SK-N-SH (cell line): Measurements from ENCODE around the gene COL25A1. TPM values are rescaled to one million over a fixed set of nuclear protein-coding genes. Genes with fewer than 3 reads are reported as not detected.

ENCODE experiments used
- CTCF ChIA-PET: fragments of 300-600, 350-600 bp; formaldehyde crosslinking; extraction: SDS; loops from one replicate; lab custom pipeline; 2021; lab: Yijun Ruan, JAX
- POLR2A ChIA-PET: fragments of 350-600 bp; sonication (Branson Sonifier 250); formaldehyde crosslinking; extraction: SDS; loops from one replicate; lab custom pipeline; 2020; ENCODE audit warnings: antibody characterized with exemption, inconsistent platforms; lab: Yijun Ruan, JAX
- DNase-seq: peaks from one replicate; pipeline ENCODE4 v3.0.0; 2012
- H2AFZ ChIP-seq: fragments of 200-600 bp; sonication (generic); 2 replicates; pipeline ENCODE4 v1.8.1; 2016; ENCODE audit warnings: antibody characterized with exemption, mild to moderate bottlenecking, low read depth
- H3F3A ChIP-seq: fragments of 200-600 bp; sonication (generic); replicated peaks from 2 replicates; pipeline ENCODE3; 2016; ENCODE audit warnings: antibody characterized with exemption, mild to moderate bottlenecking; ENCODE audit not compliant: insufficient read depth
- H3K27ac ChIP-seq, 2 experiments: fragments of 200-500 bp in 1 of 2; fragments of 200-600 bp in 1 of 2; sonication (Bioruptor generic) in 1 of 2; sonication (generic), shearing (Covaris generic) in 1 of 2; 2 replicates each; pipeline versions ENCODE4 v1.5.1 to v1.6.1; 2014 to 2016; ENCODE audit warnings: low read depth in 2 of 2, inconsistent platforms in 1 of 2, low read length in 1 of 2, mild to moderate bottlenecking in 1 of 2, mixed read lengths in 1 of 2
- H3K27me3 ChIP-seq: fragments of 200-600 bp; sonication (generic), shearing (Covaris generic); 2 replicates; pipeline ENCODE4 v1.6.1; 2016; ENCODE audit warnings: mixed run types; ENCODE audit not compliant: insufficient read depth
- H3K36me3 ChIP-seq, 2 experiments: fragments of 200-500 bp in 1 of 2; fragments of 200-600 bp in 1 of 2; sonication (Bioruptor generic) in 1 of 2; sonication (generic) in 1 of 2; replicated peaks in 1 of 2; 2 replicates each; pipeline versions ENCODE3 to v1.5.1; 2014 to 2016; ENCODE audit warnings: low read length in 1 of 2, mild to moderate bottlenecking in 1 of 2; ENCODE audit not compliant: insufficient read depth in 2 of 2, control insufficient read depth in 1 of 2
- H3K4me1 ChIP-seq, 2 experiments: fragments of 200-500 bp in 1 of 2; fragments of 200-600 bp in 1 of 2; sonication (Bioruptor generic) in 1 of 2; sonication (generic), shearing (Covaris generic) in 1 of 2; 2 replicates each; pipeline versions ENCODE4 v1.5.1 to v1.6.1; 2014 to 2016; ENCODE audit warnings: low read depth in 1 of 2, low read length in 1 of 2, mixed run types in 1 of 2; ENCODE audit not compliant: insufficient read depth in 2 of 2, control insufficient read depth in 1 of 2
- H3K4me2 ChIP-seq: fragments of 200-600 bp; sonication (generic), shearing (Covaris generic); 2 replicates; pipeline ENCODE4 v1.6.1; 2017; ENCODE audit warnings: mixed run types
- H3K4me3 ChIP-seq, 2 experiments: fragments of 200-500 bp in 1 of 2; fragments of 200-600 bp in 1 of 2; sonication (Bioruptor generic) in 1 of 2; sonication (generic), shearing (Covaris generic) in 1 of 2; 2 replicates each; pipeline versions ENCODE4 v1.5.1 to v1.8.1; 2014 to 2016; ENCODE audit warnings: low read depth in 2 of 2, inconsistent platforms in 1 of 2, low read length in 1 of 2, mild to moderate bottlenecking in 1 of 2, mixed read lengths in 1 of 2, moderate library complexity in 1 of 2
- H3K79me2 ChIP-seq: fragments of 200-600 bp; sonication (generic); 2 replicates; pipeline ENCODE4 v1.8.1; 2017; ENCODE audit warnings: mild to moderate bottlenecking; ENCODE audit not compliant: insufficient read depth
- H3K9ac ChIP-seq: fragments of 200-600 bp; sonication (generic); 2 replicates; pipeline ENCODE4 v1.6.1; 2017; ENCODE audit warnings: mixed run types
- H3K9me2 ChIP-seq: fragments of 200-600 bp; sonication (generic); 2 replicates; pipeline ENCODE4 v1.6.1; 2017; ENCODE audit warnings: mixed run types
- H3K9me3 ChIP-seq: fragments of 200-600 bp; sonication (generic); 2 replicates; pipeline ENCODE4 v1.6.1; 2017; ENCODE audit warnings: mixed run types, mild to moderate bottlenecking, moderate library complexity
- H4K20me1 ChIP-seq: fragments of 200-600 bp; sonication (generic); 2 replicates; pipeline ENCODE4 v1.6.1; 2017; ENCODE audit warnings: mild to moderate bottlenecking, mixed run types; ENCODE audit not compliant: insufficient read depth
- CTCF ChIP-seq: fragments of 200-600 bp; sonication (generic); IDR thresholded peaks from 2 replicates; pipeline ENCODE4 v1.6.1; 2017; ENCODE audit warnings: antibody characterized with exemption, mild to moderate bottlenecking, moderate library complexity
- EP300 ChIP-seq, 2 experiments: IDR thresholded peaks; 2 replicates each; pipeline versions ENCODE4 v1.4.0 to v1.6.1; 2012; ENCODE audit warnings: borderline replicate concordance in 1 of 2, low read depth in 1 of 2, low read length in 1 of 2
- EZH2phosphoT487 ChIP-seq: fragments of 200-600 bp; sonication (generic); IDR thresholded peaks from 2 replicates; pipeline ENCODE4 v1.6.1; 2017; ENCODE audit warnings: low read depth, mixed run types, mild to moderate bottlenecking, antibody characterized with exemption, moderate library complexity, borderline replicate concordance
- FOXM1 ChIP-seq: IDR thresholded peaks from 2 replicates; pipeline ENCODE4 v1.4.0; 2012; ENCODE audit warnings: low read depth, mild to moderate bottlenecking
- MAX ChIP-seq: IDR thresholded peaks from 2 replicates; pipeline ENCODE4 v1.4.0; 2012; ENCODE audit warnings: low read depth
- MXI1 ChIP-seq: IDR thresholded peaks from 2 replicates; pipeline ENCODE4 v1.6.1; 2012; ENCODE audit warnings: mild to moderate bottlenecking, low read depth, low read length, improper control_type of control experiment
- RCOR1 ChIP-seq: fragments of 150-350 bp; IDR thresholded peaks from 2 replicates; pipeline ENCODE4 v1.6.1; 2017; ENCODE audit warnings: antibody characterized with exemption, low read length
- REST ChIP-seq: IDR thresholded peaks from 2 replicates; pipeline ENCODE4 v1.6.1; 2012; ENCODE audit warnings: mild to moderate bottlenecking, low read depth, low read length, moderate library complexity
- RXRA ChIP-seq: IDR thresholded peaks from 2 replicates; pipeline ENCODE4 v1.4.0; 2012; ENCODE audit warnings: low read depth, mild to moderate bottlenecking, borderline replicate concordance
- SIN3A ChIP-seq: IDR thresholded peaks from 2 replicates; pipeline ENCODE4 v1.6.1; 2012; ENCODE audit warnings: low read depth, mild to moderate bottlenecking, low read length, moderate library complexity, borderline replicate concordance
- TEAD4 ChIP-seq: IDR thresholded peaks from 2 replicates; pipeline ENCODE4 v1.4.0; 2012; ENCODE audit warnings: mild to moderate bottlenecking, borderline replicate concordance; ENCODE audit not compliant: insufficient read depth
- USF1 ChIP-seq: IDR thresholded peaks from 2 replicates; pipeline ENCODE4 v1.4.0; 2012; ENCODE audit warnings: low read depth, borderline replicate concordance
- YY1 ChIP-seq: IDR thresholded peaks from 2 replicates; pipeline ENCODE4 v1.4.0; 2012; ENCODE audit warnings: low read depth, mild to moderate bottlenecking
- ZBTB33 ChIP-seq: IDR thresholded peaks from 2 replicates; pipeline ENCODE4 v1.4.0; 2012; ENCODE audit warnings: low read depth, borderline replicate concordance
- WGBS: methylation state at CpG from one replicate; pipeline ENCODE4 v1.1.6; 2017; ENCODE audit warnings: low lambda C conversion rate; 5-methylcytosine and 5-hydroxymethylcytosine counted together
- polyA plus RNA-seq, 3 experiments: library from polyadenylated mRNA; depleted of rRNA; stranded (reverse); fragments of >200 nt; gene quantifications; 2 replicates each; pipeline ENCODE4 v1.2.3, GENCODE V29; 2012

The COL25A1 gene
- polyA plus RNA-seq, 1 of the 3 experiments (the other 2 are of a cell fraction) = not detected

- no peaks in the 10 kb centered on the region for H3K4me1 ChIP-seq
These were observed 527.5 kb downstream of the COL25A1 start for GRCh38 chr4:108774809-108775530.

GRCh38 chr4:108772402-108772801 is 530.1 kb downstream of the COL25A1 start:
- no peak overlapping the region for H3K9ac ChIP-seq
- TF ChIP-seq RCOR1 (no peak), RXRA (no peak), REST (no peak), MAX (no peak), SIN3A (no peak), ZBTB33 (no peak), CTCF (no peak), USF1 (no peak), EZH2phosphoT487 (no peak), MXI1 (no peak), YY1 (no peak)
- TF ChIP-seq, all 33 proteins: peak for 0
- Histone ChIP-seq H3K27me3 (peaks cover 5% of the 10 kb centered on the region; the same call in 1 of the 2 replicates), H3K27ac (no peak overlapping the region), H4K20me1 (no peaks in the 10 kb centered on the region), H3K4me2 (no peak overlapping the region), H3K79me2 (no peaks in the 10 kb centered on the region), H3K9me3 (no peaks in the 10 kb centered on the region), H3K4me1 (no peaks in the 10 kb centered on the region), H3K4me3 (no peak overlapping the region), H3K9me2 (no peaks in the 10 kb centered on the region), H3K36me3 (no peaks in the 10 kb centered on the region), H2AFZ (no peak overlapping the region), H3F3A (no peaks in the 10 kb centered on the region)
- ChIA-PET POLR2A (no interaction called here), CTCF (no interaction called here)
- WGBS = 18% methylated on average over 7 of the region's 7 CpGs
- no peak for DNase-seq

More at GRCh38 chr4:108774809-108775530, 527.5 kb downstream of the COL25A1 start:
- Histone ChIP-seq H3K27ac (no peak overlapping the region), H2AFZ (no peak overlapping the region), H3K79me2 (no peaks in the 10 kb centered on the region), H3F3A (no peaks in the 10 kb centered on the region), H3K4me3 (no peak overlapping the region), H3K27me3 (peaks cover 11% of the 10 kb centered on the region; the same call in 1 of the 2 replicates), H3K4me2 (no peak overlapping the region), H3K9me2 (no peaks in the 10 kb centered on the region), H3K9ac (no peak overlapping the region), H4K20me1 (no peaks in the 10 kb centered on the region), H3K9me3 (no peaks in the 10 kb centered on the region), H3K36me3 (no peaks in the 10 kb centered on the region)
- CTCF ChIA-PET = no interaction called here
- DNase-seq = no peak
- POLR2A ChIA-PET = no interaction called here
- 10% methylated on average over 5 of the region's 5 CpGs for WGBS
- no peak for TF ChIP-seq EP300 (IDR thresholded peaks at IDR 0.05; ENCODE audit: borderline replicate concordance in 1 of 2, low read depth in 1 of 2, low read length in 1 of 2)
- no peak for TF ChIP-seq FOXM1
- TF ChIP-seq TEAD4 = no peak
